Upper lobe of right lung (tissue), 1 donor: ENCODE data around the gene PPARA. TPM values are rescaled to one million over a fixed set of nuclear protein-coding genes. Genes with fewer than 3 reads are reported as not detected.

Source experiments
- ATAC-seq: fragments of 200-7000 bp; cut with Tn5 transposase; one replicate; pipeline ENCODE4 v1.9.1; 2020; ENCODE audit warnings: mild to moderate bottlenecking, moderate library complexity
- DNase-seq: peaks from one replicate; pipeline ENCODE4 v3.0.0-alpha.2; 2020
- H3K27ac ChIP-seq: fragments of 200-600 bp; one replicate; pipeline ENCODE4 v1.8.0; 2022
- H3K27me3 ChIP-seq: fragments of 200-600 bp; one replicate; pipeline ENCODE4 v1.8.0; 2022; ENCODE audit warnings: mild to moderate bottlenecking
- H3K36me3 ChIP-seq: fragments of 200-600 bp; one replicate; pipeline ENCODE4 v1.8.0; 2022
- H3K4me1 ChIP-seq: fragments of 200-600 bp; one replicate; pipeline ENCODE4 v1.8.0; 2022
- H3K4me3 ChIP-seq: fragments of 200-600 bp; one replicate; pipeline ENCODE4 v1.8.0; 2022; ENCODE audit warnings: mild to moderate bottlenecking
- H3K9me3 ChIP-seq: fragments of 200-600 bp; one replicate; pipeline ENCODE4 v1.8.0; 2022
- intact Hi-C: fragments of 100-400 bp; cut with DNase I; formaldehyde crosslinking; loops from one replicate; pipeline ENCODE4 v1.11.0; 2022
- total RNA-seq: library from RNA; stranded (reverse); fragmentation: NEBNext Ultra II Directional; extraction: Animal tissue kit (Norgen Biotek cat#: 25700); gene quantifications from one replicate; pipeline ENCODE4 v1.2.1, GENCODE V29; 2021
- TF ChIP-seq, protein P1 (sequence below): fragments of 200-600 bp; IDR thresholded peaks from one replicate; pipeline ENCODE4 v1.8.0; 2022; ENCODE audit warnings: antibody characterized with exemption
- donor health status: DM: no; HTN: yes; CAD: no; lungs with severe emphysema.

Gene PPARA
- total RNA-seq, 1 donor from 2014 or later: 18.4 TPM

GRCh38 chr22:46239261-46240048, 89.1 kb downstream of the PPARA start:
- intact Hi-C loops: no loop called here
- TF ChIP-seq, protein P1, sequence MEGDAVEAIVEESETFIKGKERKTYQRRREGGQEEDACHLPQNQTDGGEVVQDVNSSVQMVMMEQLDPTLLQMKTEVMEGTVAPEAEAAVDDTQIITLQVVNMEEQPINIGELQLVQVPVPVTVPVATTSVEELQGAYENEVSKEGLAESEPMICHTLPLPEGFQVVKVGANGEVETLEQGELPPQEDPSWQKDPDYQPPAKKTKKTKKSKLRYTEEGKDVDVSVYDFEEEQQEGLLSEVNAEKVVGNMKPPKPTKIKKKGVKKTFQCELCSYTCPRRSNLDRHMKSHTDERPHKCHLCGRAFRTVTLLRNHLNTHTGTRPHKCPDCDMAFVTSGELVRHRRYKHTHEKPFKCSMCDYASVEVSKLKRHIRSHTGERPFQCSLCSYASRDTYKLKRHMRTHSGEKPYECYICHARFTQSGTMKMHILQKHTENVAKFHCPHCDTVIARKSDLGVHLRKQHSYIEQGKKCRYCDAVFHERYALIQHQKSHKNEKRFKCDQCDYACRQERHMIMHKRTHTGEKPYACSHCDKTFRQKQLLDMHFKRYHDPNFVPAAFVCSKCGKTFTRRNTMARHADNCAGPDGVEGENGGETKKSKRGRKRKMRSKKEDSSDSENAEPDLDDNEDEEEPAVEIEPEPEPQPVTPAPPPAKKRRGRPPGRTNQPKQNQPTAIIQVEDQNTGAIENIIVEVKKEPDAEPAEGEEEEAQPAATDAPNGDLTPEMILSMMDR: no peak
- H3K36me3 ChIP-seq: peaks cover 34% of the 10 kb centered on the region
- H3K9me3 ChIP-seq: no peaks in the 10 kb centered on the region
- H3K27me3 ChIP-seq: no peaks in the 10 kb centered on the region
- DNase-seq (no peak), ATAC-seq (no peak)
- H3K27ac ChIP-seq: no peak overlapping the region
- no peak overlapping the region for H3K4me3 ChIP-seq
- H3K4me1 ChIP-seq: no peaks in the 10 kb centered on the region

DNA sequence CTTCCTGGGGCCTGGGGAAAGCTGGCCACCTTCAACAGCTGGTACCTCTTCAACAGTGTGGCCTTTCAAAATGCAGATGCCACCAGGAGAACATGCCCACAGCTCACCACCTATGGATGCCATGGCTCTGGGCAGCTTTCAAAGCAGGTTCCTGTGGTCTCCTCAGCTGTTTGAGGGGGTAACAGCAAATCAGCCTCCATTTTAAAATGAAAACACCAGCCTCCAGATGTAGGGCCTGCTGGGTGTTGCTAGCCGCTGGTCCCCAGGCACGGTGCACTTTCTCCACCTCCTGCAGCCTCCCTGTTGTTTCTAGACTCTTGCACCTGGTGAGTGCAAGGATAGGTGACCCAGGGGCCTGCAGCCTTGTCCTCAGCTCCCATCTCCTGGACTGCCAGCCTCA, 89.7 kb downstream of the PPARA start:
- intact Hi-C loops: no loop called here

DNA sequence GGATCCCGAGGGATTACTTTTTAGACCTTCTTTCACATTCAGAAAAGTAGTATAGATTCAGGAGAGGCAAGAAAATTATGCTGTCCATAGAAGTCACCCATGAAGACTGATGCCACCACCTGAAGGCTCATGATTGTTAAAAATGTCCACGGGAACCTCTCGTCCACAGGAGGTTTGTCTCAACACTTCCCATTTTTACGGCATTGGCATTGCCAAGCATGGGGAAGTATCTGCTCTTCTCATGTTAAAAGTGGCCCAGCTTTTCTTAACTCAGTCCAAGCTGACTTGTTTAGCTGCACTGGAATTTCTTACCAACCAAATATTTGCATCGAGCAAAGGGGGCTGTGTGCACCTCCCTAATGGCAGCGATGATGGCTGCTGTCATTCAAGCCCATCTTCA, 90.2 kb downstream of the PPARA start:
- intact Hi-C loops: no loop called here
- peak; percentile 30 for ATAC-seq
- Histone ChIP-seq H3K4me3 (no peak overlapping the region), H3K4me1 (no peaks in the 10 kb centered on the region), H3K27ac (no peak overlapping the region), H3K27me3 (no peaks in the 10 kb centered on the region), H3K9me3 (no peaks in the 10 kb centered on the region), H3K36me3 (peaks cover 29% of the 10 kb centered on the region)
- no peak for DNase-seq
- TF ChIP-seq, protein P1: no peak

More for the DNA sequence above, 89.7 kb downstream of the PPARA start:
- H3K27ac ChIP-seq: no peak overlapping the region
- no peaks in the 10 kb centered on the region for H3K9me3 ChIP-seq
- no peak overlapping the region for H3K4me3 ChIP-seq
- H3K36me3 ChIP-seq: peaks cover 33% of the 10 kb centered on the region
- DNase-seq (no peak), ATAC-seq (no peak)
- H3K4me1 ChIP-seq: no peaks in the 10 kb centered on the region
- no peaks in the 10 kb centered on the region for H3K27me3 ChIP-seq
- TF ChIP-seq, protein P1: no peak

DNA sequence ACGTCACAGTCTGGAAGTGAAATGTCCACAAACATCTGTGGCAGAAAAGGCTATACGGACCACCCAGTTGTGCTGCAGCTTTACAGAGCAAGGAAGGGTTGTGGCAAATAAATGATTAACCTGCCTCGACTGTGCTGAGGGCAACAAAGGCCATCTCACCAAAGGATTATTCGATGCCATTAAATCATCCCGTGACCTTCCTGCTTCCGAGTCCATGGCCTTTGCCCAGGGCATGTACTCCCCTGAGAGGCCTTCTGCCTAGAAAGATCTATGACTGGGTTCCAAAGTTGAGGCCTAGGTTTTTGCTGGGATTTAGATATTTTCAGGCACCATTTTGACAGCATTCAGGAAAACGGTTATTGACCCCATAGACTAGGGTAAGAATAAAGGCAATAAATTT, 90.6 kb downstream of the PPARA start:
- DNase-seq: no peak
- Histone ChIP-seq H3K9me3 (no peaks in the 10 kb centered on the region), H3K27ac (no peak overlapping the region), H3K4me3 (no peak overlapping the region), H3K36me3 (peaks cover 26% of the 10 kb centered on the region), H3K4me1 (no peaks in the 10 kb centered on the region), H3K27me3 (no peaks in the 10 kb centered on the region)
- intact Hi-C loops: no loop called here
- ATAC-seq: no peak
- TF ChIP-seq, protein P1: no peak

DNA sequence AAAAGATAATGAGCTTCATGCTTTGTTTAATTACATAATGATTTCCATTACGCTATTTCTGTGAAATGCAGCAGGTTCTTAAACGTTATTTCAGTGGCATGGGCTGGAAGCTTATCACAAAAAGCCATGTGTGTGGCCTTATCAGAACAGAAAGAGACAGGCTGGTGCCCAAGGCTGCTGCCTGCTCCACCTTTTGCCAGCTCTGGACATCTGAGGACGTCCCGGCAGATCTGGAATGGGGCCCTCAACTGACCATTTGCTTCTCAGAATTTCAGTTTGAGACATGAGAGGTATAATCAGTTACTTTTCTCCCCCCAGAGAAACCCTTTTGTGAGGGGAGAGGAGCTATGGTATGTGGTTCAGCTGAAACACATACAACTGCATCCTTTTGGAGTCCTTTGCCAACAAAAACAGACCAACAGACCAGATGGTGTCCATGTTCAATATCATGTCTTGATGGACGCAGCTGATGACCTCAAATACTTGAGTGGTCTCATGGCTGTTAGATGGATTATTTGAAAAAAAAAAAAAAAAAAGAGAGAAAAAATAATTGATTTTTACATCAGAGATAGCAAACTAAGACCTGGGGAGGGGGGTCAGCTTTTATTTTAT, 91.2 kb downstream of the PPARA start:
- ATAC-seq: no peak
- Histone ChIP-seq H3K9me3 (no peaks in the 10 kb centered on the region), H3K4me3 (no peak overlapping the region), H3K27me3 (no peaks in the 10 kb centered on the region), H3K36me3 (peaks cover 20% of the 10 kb centered on the region), H3K27ac (no peak overlapping the region), H3K4me1 (no peaks in the 10 kb centered on the region)
- TF ChIP-seq, protein P1: no peak
- intact Hi-C loops: no loop called here
- DNase-seq: no peak
